Forelimb muscle (tissue), 1 donor: Measurements from ENCODE around the gene IPO9. TPM values are rescaled to one million over a fixed set of nuclear protein-coding genes. Genes with fewer than 3 reads are reported as not detected.
"Not testable (repeated sequence)": the region's sequence is repeated elsewhere in the genome, so short reads cannot be mapped to it uniquely, and the experiment has no call there.

Source experiments
- DNase-seq: peaks from one replicate; pipeline ENCODE4 v3.0.0-alpha.2; 2013; ENCODE audit warnings: low read depth
- polyA plus RNA-seq: library from polyadenylated mRNA; unstranded; fragments of 120-200 nt; gene quantifications from one replicate; pipeline ENCODE4 v1.2.1, GENCODE V29; 2013; ENCODE audit not compliant: insufficient read length

The IPO9 gene
- polyA plus RNA-seq, 1 donor = 41.0 TPM

- DNase-seq = no peak
These were observed 19.3 kb downstream of the IPO9 start for GRCh38 chr1:201848230-201848629.

GRCh38 chr1:201849372-201850052 lies 20.6 kb downstream of the IPO9 start:
- DNase-seq = no peak

- DNase-seq = no peak
These were observed 21.1 kb downstream of the IPO9 start for GRCh38 chr1:201850053-201850397.

DNA sequence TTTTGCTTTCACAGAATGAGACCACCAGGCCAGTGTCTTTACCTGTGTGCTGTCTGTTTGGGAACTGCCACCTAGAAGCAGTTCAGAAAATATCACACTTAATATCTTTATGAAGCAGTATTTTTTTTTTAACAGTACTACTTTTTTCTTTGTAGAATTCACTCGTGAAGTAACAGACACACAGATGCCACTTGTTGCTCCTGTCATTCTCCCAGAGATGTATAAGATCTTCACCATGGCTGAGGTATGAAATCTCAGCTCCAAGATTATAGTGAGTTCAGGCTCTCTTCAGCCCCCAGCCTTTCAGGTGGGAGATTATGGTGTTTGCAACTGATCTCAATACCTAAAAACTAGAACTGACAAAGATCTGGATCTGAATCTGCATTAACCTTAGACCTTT lies 23.0 kb downstream of the IPO9 start:
- no peak for DNase-seq

DNA sequence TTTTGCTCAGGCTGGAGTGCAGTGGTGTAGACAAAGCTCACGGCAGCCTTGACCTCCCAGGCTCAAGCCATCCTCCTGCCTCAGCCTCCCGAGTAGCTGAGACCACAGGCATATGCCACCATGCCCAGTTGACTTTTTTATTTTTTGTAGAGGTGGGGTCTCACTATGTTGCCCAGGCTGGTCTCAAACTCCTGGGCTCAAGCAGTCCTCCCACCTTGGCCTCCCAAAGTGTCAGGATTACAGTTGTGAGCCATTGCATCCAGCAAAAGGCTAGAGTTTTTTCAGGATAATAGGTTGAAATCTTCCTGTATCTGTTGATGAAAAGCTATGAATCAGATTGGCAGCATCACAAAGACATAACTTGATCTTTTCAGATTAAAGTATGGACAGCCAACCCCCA lies 27.8 kb downstream of the IPO9 start:
- DNase-seq = not testable (repeated sequence)

DNA sequence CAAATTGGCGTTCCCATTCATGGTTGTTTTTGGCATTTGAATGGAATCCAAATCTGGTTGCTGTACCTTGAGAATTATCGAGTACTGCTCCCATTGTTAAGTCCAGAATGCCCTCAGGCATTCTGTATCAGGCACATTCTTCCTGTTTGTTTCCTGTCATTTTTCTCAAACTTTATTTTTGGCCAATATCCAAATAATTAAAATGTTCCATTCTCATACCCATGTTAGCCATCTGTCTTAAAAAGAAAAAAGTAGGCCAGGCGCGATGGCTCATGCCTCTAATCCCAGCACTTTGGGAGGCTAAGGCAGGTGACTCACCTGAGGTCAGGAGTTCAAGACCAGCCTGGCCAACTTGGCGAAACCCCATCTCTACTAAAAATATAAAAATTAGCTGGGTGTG lies 30.5 kb downstream of the IPO9 start:
- DNase-seq = no peak

DNA sequence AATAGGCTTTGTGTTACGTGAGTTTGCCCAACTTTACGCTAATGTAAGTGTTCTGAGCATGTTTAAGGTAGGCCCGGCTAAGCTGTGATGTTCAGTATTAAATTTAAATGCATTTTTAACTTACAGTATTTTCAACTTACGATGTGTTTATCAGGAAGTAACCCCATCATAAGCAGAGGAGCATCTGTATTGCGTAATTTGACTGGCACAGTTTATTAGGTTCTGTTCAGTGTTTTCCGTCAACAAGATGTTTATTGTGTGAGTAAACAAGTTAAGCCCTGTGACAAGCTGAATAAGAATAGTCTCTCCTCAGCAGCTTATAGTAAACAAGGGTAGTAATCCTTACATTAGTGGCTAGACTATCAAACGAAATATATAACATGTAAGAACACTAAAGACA lies 32.5 kb downstream of the IPO9 start:
- no peak for DNase-seq

DNA sequence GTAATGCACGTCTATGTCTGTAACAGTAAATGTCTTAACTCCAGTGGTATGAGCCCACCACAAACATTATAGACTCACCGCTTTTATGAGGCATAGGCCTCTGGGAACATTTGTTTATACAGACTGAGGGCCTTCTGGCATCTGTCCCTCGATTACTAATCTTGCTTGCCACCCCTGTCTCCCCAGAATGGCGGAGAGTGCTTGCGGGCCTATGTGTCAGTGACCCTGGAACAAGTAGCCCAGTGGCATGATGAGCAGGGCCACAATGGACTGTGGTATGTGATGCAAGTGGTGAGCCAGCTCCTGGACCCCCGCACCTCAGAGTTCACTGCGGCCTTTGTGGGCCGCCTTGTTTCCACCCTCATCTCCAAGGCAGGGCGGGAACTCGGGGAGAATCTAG lies 41.4 kb downstream of the IPO9 start:
- no peak for DNase-seq

DNA sequence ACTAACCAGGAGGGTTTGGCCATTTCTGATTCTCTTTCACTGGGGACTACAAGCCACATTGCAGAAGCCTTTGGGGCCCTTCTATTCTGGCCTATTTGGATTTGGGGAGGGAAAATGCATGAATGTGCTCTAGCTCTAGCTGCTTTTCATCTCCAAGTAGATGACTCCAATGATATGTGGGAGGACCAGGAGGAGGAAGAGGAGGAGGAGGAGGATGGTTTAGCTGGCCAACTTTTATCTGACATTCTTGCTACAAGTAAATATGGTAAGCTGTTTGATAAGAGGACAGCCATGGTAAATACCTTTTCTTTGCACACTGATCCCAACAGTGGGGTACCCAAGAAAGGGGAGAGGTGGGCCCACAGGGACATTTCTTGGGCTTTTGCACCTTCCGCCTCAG lies 45.7 kb downstream of the IPO9 start:
- no peak for DNase-seq

DNA sequence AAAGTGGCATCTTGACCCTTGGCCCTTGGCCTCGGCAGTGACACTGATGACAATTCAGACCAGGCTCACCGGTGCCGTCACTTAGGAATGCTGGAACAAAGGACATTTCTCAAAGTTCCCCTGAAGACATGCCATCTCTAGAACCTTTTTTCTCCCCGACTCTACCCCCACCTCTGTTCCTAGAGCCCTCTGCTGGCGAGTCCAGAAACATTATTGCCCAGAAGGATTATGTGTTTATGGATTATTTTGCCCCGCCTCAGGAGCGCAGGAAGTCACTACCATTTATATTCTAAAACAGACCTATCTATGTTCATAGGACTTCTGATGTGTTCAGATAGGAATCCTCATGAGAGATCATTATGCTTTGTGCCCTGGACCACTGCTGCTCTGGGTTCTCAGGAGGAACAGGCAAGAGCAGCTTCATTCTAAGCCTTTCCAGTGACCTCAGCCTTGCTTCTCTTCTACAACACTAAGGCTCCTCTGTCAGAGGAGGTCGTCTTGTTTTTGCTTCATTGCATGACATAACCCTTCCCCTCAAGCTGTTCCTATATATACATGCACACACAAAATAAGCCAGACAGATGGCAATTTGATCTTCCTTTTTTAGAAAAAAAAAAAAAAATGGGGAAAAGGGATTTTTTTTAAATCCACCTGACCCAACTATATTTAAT lies 47.3 kb downstream of the IPO9 start:
- no peak for DNase-seq

- DNase-seq = no peak
These were observed 49.0 kb downstream of the IPO9 start for GRCh38 chr1:201877877-201878401.

GRCh38 chr1:201880928-201881571 lies 52.1 kb downstream of the IPO9 start:
- no peak for DNase-seq

GRCh38 chr1:201881617-201882016 lies 52.7 kb downstream of the IPO9 start:
- DNase-seq = no peak

GRCh38 chr1:201882665-201883132 lies 53.7 kb downstream of the IPO9 start:
- no peak for DNase-seq

GRCh38 chr1:201883266-201883665 lies 54.3 kb downstream of the IPO9 start:
- no peak for DNase-seq

- no peak for DNase-seq
These were observed 54.8 kb downstream of the IPO9 start for GRCh38 chr1:201883786-201884185.

DNA sequence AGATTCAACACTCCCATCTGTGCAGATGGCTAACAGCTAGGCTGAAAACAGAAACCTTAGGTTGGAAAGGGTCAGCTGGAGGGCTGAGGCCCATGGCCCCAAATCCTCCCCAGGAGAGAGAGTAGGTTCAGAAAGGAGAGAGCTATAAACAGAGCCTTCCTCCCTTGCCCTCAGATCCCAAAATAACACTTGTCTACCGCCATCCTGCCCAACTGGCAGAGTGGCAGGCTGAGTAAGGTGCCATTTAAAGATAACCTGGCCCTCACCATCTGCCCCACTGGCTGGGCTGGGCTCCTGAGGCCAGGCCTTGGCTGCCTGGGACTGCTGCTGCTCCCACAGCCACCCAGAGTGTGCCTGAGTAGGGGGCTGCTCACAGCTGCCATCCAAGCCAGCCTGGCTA lies 55.5 kb downstream of the IPO9 start:
- no peak for DNase-seq

DNA sequence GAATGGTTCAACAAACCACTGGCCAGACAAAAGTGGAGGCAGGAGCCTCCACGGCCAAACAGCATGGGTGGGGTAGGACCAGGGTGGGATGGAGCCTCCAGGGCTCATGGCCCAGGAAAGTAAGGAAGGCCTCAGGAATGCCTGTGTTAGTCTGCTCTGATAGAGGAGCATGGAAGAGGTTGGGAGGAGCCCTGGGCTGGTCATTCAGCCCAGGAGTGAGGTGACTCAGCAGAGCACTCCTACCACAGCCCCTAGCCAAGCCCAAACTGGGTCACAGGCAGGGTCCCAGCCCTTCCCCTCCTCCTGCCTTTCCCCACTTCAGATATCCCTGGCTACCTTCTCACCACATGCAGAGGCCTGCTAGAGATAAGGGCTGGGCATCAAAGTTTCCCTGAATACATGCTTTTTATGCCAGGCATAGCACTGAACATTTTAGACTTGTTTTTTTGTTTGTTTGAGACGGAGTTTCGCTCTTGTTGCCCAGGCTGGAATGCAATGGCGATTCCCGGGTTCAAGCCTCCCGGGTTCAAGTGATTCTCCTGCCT lies 56.6 kb downstream of the IPO9 start:
- no peak for DNase-seq

DNA sequence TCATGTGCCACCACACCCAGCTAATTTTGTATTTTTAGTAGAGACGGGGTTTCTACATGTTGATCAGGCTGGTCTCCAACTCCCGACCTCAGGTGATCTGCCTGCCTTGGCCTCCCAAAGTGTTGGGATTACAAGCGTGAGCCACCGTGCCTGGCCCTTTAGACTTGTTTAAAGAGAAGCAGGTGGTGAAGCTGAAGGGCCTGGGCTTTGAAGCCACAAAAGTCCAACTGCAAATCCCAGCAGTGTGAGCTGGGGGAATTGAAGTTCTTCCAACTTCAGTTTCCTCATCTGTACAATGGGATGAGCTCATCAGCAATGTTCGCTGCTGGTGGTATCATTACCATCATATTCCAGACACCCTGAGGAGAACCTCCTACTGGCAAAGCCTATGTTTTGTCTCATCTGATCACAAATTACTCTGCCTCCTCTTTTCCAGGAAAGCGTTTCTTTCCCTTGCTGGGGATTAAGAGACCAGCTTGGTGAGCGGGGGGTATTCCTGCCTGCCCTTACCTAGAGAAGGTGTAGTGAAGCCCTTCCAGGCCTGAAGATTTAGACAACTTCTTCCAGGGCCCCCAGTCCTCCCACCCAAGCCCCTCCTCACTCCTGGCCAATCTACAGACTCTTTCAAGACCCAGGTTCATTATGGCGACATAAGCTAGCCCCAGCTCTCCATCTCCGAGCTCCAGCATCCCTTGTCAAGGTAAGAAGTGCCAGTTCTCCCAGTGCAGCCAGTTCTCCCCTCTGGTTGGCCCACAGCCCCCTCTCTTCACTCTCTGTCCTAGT lies 57.3 kb downstream of the IPO9 start:
- no peak for DNase-seq

GRCh38 chr1:201887116-201887866 lies 58.3 kb downstream of the IPO9 start:
- no peak for DNase-seq
